ENCODE results near the gene DNAH8.

- TF ChIP-seq CTCF (IDR thresholded peaks at IDR 0.05) (no peak), EP300 (IDR thresholded peaks at IDR 0.05; ENCODE audit: borderline replicate concordance in 1 of 2, low read depth in 1 of 2, low read length in 1 of 2) (no peak), POLR2AphosphoS5 (IDR thresholded peaks at IDR 0.05; ENCODE audit: low read depth, low read length) (no peak), YY1 (IDR thresholded peaks at IDR 0.05; ENCODE audit: low read depth) (no peak)
Observed at GRCh38 chr6:39076623-39077535, 361.8 kb downstream of the DNAH8 start.
